GM19193 (cell line): ENCODE data around the gene EVA1A.

ENCODE experiments used
- POLR2A ChIP-seq: IDR thresholded peaks from 4 replicates; pipeline ENCODE4 v1.6.1; 2011; ENCODE audit not compliant: insufficient read depth, insufficient read length; ENCODE audit errors: extremely low read depth

EVA1A gene

GRCh38 chr2:75573145-75573878, 12.6 kb upstream of the EVA1A start:
- TF ChIP-seq POLR2A, result no peak

- no peak for TF ChIP-seq POLR2A
Measured at GRCh38 chr2:75571730-75572430, 11.1 kb upstream of the EVA1A start.

- no peak for TF ChIP-seq POLR2A
Measured at GRCh38 chr2:75570948-75571729, 10.4 kb upstream of the EVA1A start.

GRCh38 chr2:75570024-75570947, 9.5 kb upstream of the EVA1A start:
- no peak for TF ChIP-seq POLR2A

- TF ChIP-seq POLR2A, result no peak
Measured at GRCh38 chr2:75569546-75569945, 8.8 kb upstream of the EVA1A start.

- no peak for TF ChIP-seq POLR2A
Measured at GRCh38 chr2:75568174-75568573, 7.4 kb upstream of the EVA1A start.

GRCh38 chr2:75565472-75566462, 5.0 kb upstream of the EVA1A start:
- no peak for TF ChIP-seq POLR2A

- TF ChIP-seq POLR2A, result no peak
Measured at GRCh38 chr2:75564713-75565359, 4.1 kb upstream of the EVA1A start.

GRCh38 chr2:75564026-75564688, 3.4 kb upstream of the EVA1A start:
- no peak for TF ChIP-seq POLR2A

GRCh38 chr2:75563591-75563990, 2.9 kb upstream of the EVA1A start:
- no peak for TF ChIP-seq POLR2A

- no peak for TF ChIP-seq POLR2A
Measured at GRCh38 chr2:75562513-75562864, 1.8 kb upstream of the EVA1A start.
